ENCODE data around the gene NDUFS8.

DNA sequence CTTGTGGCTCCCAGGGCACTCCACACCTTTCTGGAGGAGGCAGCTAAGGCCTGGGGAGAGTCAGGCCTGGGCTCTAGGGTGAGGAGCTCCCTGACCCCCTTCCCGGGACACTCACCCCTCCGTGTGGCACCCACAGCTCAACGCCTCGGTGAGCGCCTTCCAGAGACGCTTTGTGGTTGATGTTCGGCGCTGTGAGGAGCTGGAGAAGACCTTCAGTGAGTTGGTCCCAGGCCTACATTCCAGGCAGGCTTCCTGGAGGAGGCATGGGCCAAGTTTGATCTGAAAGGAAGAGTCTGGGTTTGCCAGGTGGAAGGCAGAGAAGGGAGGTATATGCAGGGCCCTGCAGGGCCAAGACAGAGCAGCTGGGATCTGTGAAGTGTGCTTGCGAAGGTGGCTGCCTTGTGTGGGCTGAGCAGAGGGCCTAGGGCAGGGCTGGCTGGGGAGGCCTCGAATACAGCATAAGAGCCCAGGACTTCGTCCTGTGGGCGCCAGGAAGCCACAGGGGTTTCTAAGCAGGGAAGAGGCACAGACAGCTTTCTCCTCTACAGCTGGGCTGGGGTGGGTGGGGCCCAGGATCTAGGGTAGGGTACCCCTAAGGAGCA lies 11.2 kb downstream of the NDUFS8 start:
- TF ChIP-seq POLR2A (IDR thresholded peaks at IDR 0.05): no peak
- TF ChIP-seq, protein P1, sequence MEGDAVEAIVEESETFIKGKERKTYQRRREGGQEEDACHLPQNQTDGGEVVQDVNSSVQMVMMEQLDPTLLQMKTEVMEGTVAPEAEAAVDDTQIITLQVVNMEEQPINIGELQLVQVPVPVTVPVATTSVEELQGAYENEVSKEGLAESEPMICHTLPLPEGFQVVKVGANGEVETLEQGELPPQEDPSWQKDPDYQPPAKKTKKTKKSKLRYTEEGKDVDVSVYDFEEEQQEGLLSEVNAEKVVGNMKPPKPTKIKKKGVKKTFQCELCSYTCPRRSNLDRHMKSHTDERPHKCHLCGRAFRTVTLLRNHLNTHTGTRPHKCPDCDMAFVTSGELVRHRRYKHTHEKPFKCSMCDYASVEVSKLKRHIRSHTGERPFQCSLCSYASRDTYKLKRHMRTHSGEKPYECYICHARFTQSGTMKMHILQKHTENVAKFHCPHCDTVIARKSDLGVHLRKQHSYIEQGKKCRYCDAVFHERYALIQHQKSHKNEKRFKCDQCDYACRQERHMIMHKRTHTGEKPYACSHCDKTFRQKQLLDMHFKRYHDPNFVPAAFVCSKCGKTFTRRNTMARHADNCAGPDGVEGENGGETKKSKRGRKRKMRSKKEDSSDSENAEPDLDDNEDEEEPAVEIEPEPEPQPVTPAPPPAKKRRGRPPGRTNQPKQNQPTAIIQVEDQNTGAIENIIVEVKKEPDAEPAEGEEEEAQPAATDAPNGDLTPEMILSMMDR (IDR thresholded peaks at IDR 0.05): no peak
